HEK293T (cell line): Measurements from ENCODE around the gene CACNG5.

Source experiments
- CTCF ChIA-PET: fragments of 350-600 bp; formaldehyde crosslinking; extraction: SDS; loops from one replicate; lab custom pipeline; 2021; ENCODE audit warnings: antibody characterized with exemption, inconsistent platforms; lab: Yijun Ruan, JAX
- POLR2A ChIA-PET: fragments of 350-600 bp; formaldehyde crosslinking; extraction: SDS; loops from one replicate; lab custom pipeline; 2020; ENCODE audit warnings: antibody characterized with exemption, inconsistent platforms; lab: Yijun Ruan, JAX
- DNase-seq: peaks from one replicate; pipeline ENCODE4 v3.0.0; 2012; ENCODE audit warnings: mixed read lengths; ENCODE audit errors: extremely low spot score
- ARNT ChIP-seq: fragments of 450-650 bp; IDR thresholded peaks from 2 replicates; pipeline ENCODE4 v1.6.1; 2017; ENCODE audit warnings: mild to moderate bottlenecking
- BHLHE40 ChIP-seq: fragments of 450-650 bp; IDR thresholded peaks from 2 replicates; pipeline ENCODE4 v1.6.1; 2016; ENCODE audit warnings: mild to moderate bottlenecking, moderate library complexity, borderline replicate concordance
- CTBP1 ChIP-seq: fragments of 450-650 bp; IDR thresholded peaks from 2 replicates; pipeline ENCODE4 v1.6.1; 2016; ENCODE audit warnings: borderline replicate concordance
- ELF4 ChIP-seq: fragments of 450-650 bp; IDR thresholded peaks from 2 replicates; pipeline ENCODE4 v1.6.1; 2017; ENCODE audit warnings: antibody characterized with exemption
- FOXA1 ChIP-seq: fragments of 450-650 bp; IDR thresholded peaks from 2 replicates; pipeline ENCODE4 v1.6.1; 2016; ENCODE audit warnings: mild to moderate bottlenecking
- FOXK2 ChIP-seq: fragments of 450-650 bp; IDR thresholded peaks from 2 replicates; pipeline ENCODE4 v1.6.1; 2016; ENCODE audit warnings: mild to moderate bottlenecking
- FOXM1 ChIP-seq: fragments of 450-650 bp; IDR thresholded peaks from 2 replicates; pipeline ENCODE4 v1.6.1; 2017; ENCODE audit warnings: mild to moderate bottlenecking, borderline replicate concordance
- HDGF ChIP-seq: fragments of 450-650 bp; IDR thresholded peaks from 2 replicates; pipeline ENCODE4 v1.6.1; 2017; ENCODE audit warnings: antibody characterized with exemption, borderline replicate concordance
- L3MBTL2 ChIP-seq: fragments of 450-650 bp; conservative IDR thresholded peaks from 2 replicates; pipeline ENCODE4 v1.6.1; 2016; ENCODE audit warnings: mild to moderate bottlenecking
- LEF1 ChIP-seq: fragments of 450-650 bp; IDR thresholded peaks from 2 replicates; pipeline ENCODE4 v1.6.1; 2017; ENCODE audit warnings: mild to moderate bottlenecking, borderline replicate concordance
- NFRKB ChIP-seq: fragments of 450-650 bp; IDR thresholded peaks from 2 replicates; pipeline ENCODE4 v1.6.1; 2016; ENCODE audit warnings: mild to moderate bottlenecking, moderate library complexity
- SP1 ChIP-seq: fragments of 450-650 bp; IDR thresholded peaks from 2 replicates; pipeline ENCODE4 v1.6.1; 2017
- SUZ12 ChIP-seq: fragments of 450-650 bp; IDR thresholded peaks from 2 replicates; pipeline ENCODE4 v1.6.1; 2016; ENCODE audit warnings: mild to moderate bottlenecking
- TARDBP ChIP-seq: fragments of 450-650 bp; IDR thresholded peaks from 2 replicates; pipeline ENCODE4 v1.6.1; 2016
- ZNF384 ChIP-seq: fragments of 450-650 bp; IDR thresholded peaks from 2 replicates; pipeline ENCODE4 v1.6.1; 2016
- TF ChIP-seq, protein P1 (sequence below): fragments of 450-650 bp; IDR thresholded peaks from 2 replicates; pipeline ENCODE4 v1.6.1; 2016

CACNG5 gene

DNA sequence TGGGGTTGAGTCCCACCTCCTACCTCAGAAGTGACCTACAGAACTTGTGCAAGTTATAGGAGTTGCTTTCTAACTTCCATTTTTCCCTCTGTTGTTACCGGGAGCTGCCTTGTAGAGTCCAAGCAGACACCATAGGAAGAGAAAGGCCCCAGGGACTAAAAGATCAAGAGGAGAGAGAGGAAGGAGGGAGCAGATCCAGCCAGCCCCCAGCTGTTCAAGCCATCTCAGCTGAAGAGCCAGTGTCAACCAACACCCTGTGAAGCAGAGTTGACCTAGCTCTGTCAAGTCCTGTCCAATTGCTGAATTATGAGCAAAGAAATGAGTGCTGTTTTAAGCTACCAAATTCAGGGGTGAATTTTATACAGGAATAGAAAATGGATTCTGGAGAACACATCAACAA, 94.7 kb downstream of the CACNG5 start:
- TF ChIP-seq SUZ12 (no peak), ZNF384 (no peak), BHLHE40 (no peak), HDGF (no peak), FOXM1 (no peak)
- DNase-seq, result no peak
- CTCF ChIA-PET, result interaction anchor here (0.6 kb wide), 1 partner anchor 13 kb away, joined by 4 read pairs; no protein-coding TSS in a partner anchor
- POLR2A ChIA-PET, result no interaction called here

DNA sequence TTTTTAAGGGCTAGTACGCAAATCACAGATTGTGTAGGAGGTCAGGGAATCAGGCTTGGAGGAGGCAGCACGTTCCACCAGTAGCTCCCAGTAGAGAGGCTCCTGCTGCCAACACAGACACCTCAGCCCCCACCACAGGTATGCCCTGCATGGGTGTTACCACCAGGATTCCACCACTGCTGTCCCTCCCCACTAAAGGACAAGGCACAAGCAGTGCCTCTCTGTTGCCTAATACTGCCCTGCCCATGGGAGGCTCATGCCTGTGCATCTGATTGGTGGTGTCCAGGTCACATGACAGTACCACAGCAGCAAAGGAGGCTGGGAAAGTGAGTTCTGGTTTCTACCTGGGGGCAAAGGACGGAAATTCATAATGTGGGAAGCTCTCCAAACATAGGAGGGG, 96.0 kb downstream of the CACNG5 start:
- peak; percentile 56 for DNase-seq
- TF ChIP-seq TARDBP, result no peak
- TF ChIP-seq ZNF384, result no peak
- TF ChIP-seq ARNT, result no peak
- TF ChIP-seq BHLHE40, result no peak
- TF ChIP-seq FOXM1, result no peak
- no peak for TF ChIP-seq SP1
- no peak for TF ChIP-seq FOXA1
- no peak for TF ChIP-seq NFRKB
- no peak for TF ChIP-seq HDGF
- TF ChIP-seq ELF4, result no peak
- TF ChIP-seq CTBP1, result no peak
- no peak for TF ChIP-seq LEF1
- no peak for TF ChIP-seq FOXK2
- ChIA-PET CTCF (no interaction called here), POLR2A (no interaction called here)

DNA sequence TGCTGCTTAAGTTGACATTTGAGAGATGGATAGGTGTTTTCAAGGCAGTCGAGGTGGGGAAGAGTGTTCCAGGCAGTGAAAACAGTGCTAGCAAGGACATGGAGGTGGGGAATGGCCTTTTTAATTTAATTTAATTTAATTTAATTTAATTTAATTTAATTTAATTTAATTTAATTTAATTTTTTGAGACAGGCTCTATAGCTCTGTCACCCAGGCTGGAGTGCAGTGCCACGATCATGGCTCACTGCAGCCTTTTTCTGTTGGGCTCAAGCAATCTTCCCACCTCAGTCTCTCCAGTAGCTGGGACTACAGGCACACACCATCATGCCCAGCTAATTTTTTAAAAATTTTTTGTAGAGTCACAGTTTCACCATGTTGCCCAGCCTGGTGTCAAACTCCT, 97.4 kb downstream of the CACNG5 start:
- DNase-seq, result no peak
- CTCF ChIA-PET, result no interaction called here
- TF ChIP-seq LEF1 (no peak), NFRKB (no peak), CTBP1 (no peak), ARNT (no peak), FOXM1 (no peak), TARDBP (no peak), ZNF384 (no peak), L3MBTL2 (no peak), ELF4 (no peak), BHLHE40 (no peak), SUZ12 (no peak)
- POLR2A ChIA-PET, result no interaction called here

DNA sequence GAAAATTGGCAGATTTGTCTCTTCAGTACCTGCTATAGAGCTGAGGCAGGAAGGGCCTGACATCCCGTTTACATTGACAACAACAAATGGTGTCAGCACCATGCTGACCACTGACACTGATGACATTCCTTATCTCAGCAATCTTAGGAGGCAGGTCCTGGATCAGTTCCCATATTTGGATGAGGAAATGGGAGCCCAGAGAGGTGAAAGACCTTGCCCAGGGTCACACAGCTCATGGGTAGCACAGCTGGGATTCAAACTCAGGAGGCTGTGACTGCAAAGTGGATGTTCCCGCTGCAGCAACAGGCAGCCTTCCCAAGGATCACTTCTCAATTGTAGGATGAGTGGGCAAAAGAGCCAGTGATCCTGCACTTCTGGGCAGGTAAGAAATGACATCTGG, 99.1 kb downstream of the CACNG5 start:
- ChIA-PET POLR2A (no interaction called here), CTCF (no interaction called here)
- DNase-seq, result no peak
- no peak for TF ChIP-seq FOXK2
- TF ChIP-seq SP1, result no peak
- TF ChIP-seq BHLHE40, result no peak
- TF ChIP-seq ARNT, result no peak
- TF ChIP-seq SUZ12, result no peak
- TF ChIP-seq ZNF384, result no peak
- no peak for TF ChIP-seq TARDBP
- TF ChIP-seq ELF4, result no peak
- TF ChIP-seq CTBP1, result no peak
- TF ChIP-seq L3MBTL2, result no peak
- TF ChIP-seq, protein P1, sequence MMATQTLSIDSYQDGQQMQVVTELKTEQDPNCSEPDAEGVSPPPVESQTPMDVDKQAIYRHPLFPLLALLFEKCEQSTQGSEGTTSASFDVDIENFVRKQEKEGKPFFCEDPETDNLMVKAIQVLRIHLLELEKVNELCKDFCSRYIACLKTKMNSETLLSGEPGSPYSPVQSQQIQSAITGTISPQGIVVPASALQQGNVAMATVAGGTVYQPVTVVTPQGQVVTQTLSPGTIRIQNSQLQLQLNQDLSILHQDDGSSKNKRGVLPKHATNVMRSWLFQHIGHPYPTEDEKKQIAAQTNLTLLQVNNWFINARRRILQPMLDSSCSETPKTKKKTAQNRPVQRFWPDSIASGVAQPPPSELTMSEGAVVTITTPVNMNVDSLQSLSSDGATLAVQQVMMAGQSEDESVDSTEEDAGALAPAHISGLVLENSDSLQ, result no peak
- no peak for TF ChIP-seq LEF1
- no peak for TF ChIP-seq HDGF
- no peak for TF ChIP-seq FOXM1
- no peak for TF ChIP-seq FOXA1
- TF ChIP-seq NFRKB, result no peak
